ENCODE measurements around the gene MEG3.
A peak's percentile ranks its signal among the peaks of the same experiment; 100 is the strongest.

MEG3 gene

DNA sequence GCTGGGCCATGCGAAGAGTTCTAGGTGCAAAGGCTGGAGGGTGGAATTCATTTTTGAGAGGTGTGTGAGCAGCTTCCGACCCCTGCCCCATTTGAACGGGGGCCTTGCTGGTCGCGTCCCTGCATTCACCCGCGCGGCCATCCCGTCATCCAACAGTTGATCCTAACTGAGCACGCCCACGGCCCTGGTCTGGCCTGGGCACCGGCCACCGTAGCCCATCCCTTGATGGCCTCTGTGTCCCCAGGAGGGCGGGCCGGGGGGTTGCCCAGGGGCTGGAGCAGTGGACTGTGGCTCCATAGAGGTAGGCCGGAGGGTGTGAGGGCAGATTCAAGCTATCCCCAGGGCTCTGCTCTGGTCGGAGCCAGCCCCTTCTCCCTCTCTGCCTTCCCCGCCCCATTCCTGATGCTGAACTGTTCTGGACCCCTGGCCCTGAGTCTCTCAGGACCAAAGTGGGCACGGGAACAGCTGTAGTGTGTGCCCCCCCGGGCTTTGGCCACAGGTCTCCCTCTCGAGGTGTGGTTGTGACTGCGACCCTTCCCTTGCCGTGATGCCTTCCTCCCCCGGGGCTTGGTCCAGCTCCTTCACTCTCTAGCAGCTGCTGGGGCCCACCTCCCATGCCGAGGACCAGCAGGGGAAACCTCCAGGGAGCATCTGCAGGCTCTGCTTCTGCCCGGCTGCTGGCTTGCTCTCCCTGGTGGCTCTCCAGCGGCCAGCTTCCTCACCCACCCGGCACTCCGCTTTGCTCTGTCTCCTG lies 9.1 kb downstream of the MEG3 start:
- no peak for DNase-seq

- DNase-seq, result no peak
Measured at GRCh38 chr14:100835548-100836310, 9.8 kb downstream of the MEG3 start.

- DNase-seq, result no peak
Measured at GRCh38 chr14:100836311-100836805, 10.4 kb downstream of the MEG3 start.

GRCh38 chr14:100836941-100837804 lies 11.3 kb downstream of the MEG3 start:
- DNase-seq, result no peak

DNA sequence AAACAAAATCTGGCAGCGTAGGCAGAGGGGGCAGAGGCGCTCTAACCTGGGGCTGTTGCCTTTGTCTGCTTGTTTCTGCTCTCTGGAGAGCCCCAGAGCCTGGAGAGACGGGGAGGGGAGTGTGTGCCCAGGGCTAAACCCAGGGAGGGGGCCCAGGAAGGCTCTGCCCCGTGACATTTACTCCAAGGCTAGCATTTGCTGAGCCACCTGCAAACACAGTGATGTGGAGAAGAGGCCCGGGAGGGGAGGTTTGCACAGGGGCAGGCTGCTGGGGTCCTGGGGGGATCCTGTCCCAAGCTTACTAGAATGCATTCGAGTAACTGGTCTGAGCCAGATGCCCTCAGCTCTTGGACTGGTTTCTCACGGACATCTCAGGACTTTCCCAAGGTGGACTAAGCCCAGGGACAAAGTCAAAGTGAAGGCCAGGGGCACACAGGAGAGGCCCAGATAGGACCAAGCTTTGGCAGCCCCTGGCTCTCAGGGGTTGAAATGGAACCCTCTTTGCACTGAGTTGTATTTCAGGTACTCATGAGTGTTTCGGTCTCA lies 12.0 kb downstream of the MEG3 start:
- no peak for DNase-seq

DNA sequence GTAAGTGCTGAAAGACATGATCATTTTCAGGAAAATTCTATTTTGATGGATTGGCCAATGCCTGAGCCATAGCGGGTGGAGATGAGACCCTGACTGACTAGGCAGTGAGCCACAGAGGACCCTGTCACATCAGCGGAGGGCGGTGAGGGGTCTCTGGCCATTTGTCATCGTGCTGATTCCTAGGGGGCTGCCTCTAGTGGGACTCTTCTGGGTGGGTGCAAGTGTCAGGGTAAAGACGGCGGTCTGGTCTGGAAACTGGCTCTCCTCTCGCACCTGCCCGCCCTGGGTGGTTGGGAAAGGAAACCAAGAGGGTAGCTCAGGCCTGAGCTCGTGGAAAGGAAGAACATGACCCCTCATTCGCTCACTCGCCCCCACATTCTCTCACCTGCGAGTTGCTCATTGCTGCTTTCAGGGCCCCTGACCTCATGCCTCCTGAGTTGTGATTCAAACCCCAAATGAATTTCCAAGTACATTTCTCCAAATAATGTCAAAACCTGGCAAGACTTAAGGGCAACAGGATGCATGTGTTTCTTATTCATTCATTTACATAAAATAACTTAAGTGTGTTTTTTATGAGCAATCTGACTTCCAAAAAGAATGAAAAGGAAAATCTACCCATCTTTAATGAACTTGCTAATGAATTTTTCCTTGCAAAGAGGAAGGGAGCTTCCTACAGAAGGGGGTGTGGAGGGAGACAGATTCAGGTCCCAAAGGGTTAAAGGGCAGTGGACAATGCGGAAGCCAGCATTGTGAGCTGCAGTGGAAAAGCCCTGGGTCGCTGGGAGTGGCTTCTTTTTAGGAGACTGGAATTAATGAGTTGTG lies 12.8 kb downstream of the MEG3 start:
- no peak for DNase-seq

DNA sequence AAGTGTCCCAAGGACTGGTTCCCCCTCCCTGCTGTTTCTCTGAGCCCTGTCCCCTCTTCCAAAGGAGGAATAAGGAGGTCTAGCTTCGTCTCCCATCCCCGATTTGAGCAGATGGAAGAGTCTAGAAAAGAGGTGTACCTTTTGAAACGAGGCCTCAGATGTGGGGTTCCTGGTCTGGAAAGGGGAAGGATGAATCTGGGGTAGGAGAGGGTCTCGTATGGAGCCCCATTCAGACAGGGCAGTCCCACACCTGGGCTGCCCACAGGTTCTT lies 13.3 kb downstream of the MEG3 start:
- no peak for DNase-seq

- DNase-seq, result no peak
Measured at GRCh38 chr14:100839681-100840111, 13.8 kb downstream of the MEG3 start.

- DNase-seq, result no peak
Measured at GRCh38 chr14:100840286-100841065, 14.6 kb downstream of the MEG3 start.

DNA sequence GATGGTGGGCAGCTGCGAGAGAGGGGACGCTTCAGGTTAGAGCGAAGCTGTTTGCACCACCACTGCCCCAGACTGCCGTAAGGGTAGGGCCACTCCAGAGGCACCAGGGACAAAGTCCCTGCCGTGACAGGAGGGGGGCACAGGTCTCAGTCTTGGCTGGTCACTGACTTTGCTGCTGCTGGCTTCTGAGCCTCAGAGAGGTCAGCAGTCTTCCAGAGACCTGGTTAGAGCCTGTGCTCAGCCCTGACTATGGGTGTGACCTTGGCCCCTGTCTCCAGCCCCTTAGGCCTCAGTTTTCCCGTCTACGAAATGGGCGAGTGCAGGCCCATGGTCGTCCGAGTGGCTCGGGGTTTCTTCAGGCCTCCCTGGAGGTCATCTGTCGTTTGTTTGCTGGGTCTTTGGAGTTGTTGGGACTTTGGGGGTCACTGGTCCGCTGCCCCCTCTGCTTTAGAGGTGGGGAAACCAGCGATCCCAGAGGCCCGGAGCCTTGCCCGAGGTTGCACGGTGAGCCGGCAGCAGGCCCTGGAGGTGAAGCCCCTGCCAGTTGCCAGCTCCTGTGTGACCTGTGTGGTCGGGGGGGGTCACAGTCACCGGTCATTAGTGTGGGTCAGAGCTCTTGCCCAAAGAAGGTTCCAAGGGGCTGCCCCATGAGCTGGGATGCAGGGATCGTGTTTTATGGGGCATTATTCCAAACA lies 15.3 kb downstream of the MEG3 start:
- no peak for DNase-seq

- DNase-seq, result no peak
Measured at GRCh38 chr14:100841761-100842403, 16.0 kb downstream of the MEG3 start.

GRCh38 chr14:100842799-100843198 lies 16.9 kb downstream of the MEG3 start:
- DNase-seq, result no peak

DNA sequence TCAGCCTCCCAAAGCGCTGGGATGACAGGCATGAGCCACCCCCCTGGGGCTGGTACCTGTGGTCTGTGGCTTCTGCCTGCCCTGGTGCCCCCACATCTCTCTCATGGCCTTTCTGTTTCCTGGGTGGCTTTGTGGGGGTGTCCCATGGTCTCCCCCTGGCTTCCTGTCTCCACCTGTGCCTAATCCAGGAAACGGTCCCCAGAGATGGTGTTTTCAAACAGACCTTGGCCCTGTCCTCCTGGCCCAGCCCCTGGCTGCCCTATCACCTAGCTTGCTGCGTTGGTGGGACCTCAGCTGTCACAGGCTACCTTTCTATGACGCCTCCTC lies 18.1 kb downstream of the MEG3 start:
- no peak for DNase-seq

- DNase-seq, result no peak
Measured at GRCh38 chr14:100844421-100844820, 18.5 kb downstream of the MEG3 start.

DNA sequence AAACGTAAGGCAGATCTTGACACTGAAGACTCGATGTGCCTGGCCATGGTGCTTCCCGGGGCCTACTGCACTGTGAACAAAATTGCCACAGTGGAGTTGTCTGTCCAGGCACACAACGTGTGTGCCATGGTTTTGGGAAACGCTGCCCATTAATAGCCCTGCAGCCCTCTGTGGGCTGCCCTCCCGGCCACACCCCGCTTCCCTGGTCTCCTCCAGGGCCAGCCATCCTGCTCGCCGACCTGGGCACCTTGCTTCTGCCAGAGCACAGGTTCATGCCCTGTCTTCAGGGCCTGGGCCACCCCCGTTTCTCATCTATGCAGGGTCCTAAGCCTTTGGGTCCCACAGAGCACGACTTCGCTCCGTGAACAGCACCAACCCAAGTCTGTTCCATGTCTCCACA lies 18.9 kb downstream of the MEG3 start:
- no peak for DNase-seq

GRCh38 chr14:100845341-100845740 lies 19.4 kb downstream of the MEG3 start:
- no peak for DNase-seq

DNA sequence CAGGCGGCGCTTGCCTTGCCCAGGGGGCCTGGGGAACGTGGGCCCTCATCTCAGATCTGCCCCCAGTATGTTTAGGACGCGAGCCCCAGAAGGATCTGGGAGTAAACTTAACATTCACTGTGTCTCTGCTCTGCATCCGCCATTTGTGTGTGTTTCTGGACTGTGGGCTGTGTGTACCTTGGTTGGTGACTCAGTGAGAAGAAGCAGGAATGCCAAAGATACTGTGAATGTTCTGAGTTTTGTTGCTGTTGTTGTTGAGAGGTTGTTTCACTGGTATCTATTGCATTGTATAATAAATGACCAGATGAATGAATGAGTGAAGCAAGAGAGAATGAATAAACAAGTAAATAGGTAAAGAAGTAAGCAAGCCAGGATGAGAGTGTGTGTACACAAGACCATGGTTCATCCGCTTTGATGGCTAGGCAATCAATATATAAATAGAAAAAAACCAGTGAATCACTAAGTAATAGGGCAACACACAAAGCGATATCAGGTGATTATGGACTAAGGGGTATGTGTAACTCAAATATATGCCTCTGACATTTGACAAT lies 20.5 kb downstream of the MEG3 start:
- no peak for DNase-seq

GRCh38 chr14:100849115-100849781 lies 23.3 kb downstream of the MEG3 start:
- DNase-seq, result no peak

GRCh38 chr14:100850841-100851585 lies 25.1 kb downstream of the MEG3 start:
- DNase-seq, result peak; percentile 76

Measured in T-helper 9 cell (primary cell).